H1 (cell line): ENCODE results near the gene CEL. TPM values are rescaled to one million over a fixed set of nuclear protein-coding genes. Genes with fewer than 3 reads are reported as not detected.

Experiments used
- CTCF ChIA-PET: fragments of 300-600 bp; sonication (Branson Sonifier 250); formaldehyde crosslinking; loops from one replicate; lab custom pipeline; 2021; ENCODE audit not compliant: partially characterized antibody; lab: Charles Lee
- POLR2A ChIA-PET: fragments of 300-600 bp; sonication (Branson Sonifier 250); formaldehyde crosslinking; loops from one replicate; lab custom pipeline; 2021; ENCODE audit warnings: inconsistent platforms; ENCODE audit not compliant: partially characterized antibody; lab: Charles Lee
- DNase-seq, 2 experiments: peaks; one replicate each; pipeline versions ENCODE4 v3.0.0 to v3.0.0-alpha.2; 2010 to 2022; ENCODE audit warnings: low spot score in 2 of 2, low read depth in 1 of 2, mixed read lengths in 1 of 2
- FAIRE-seq: peaks from 2 replicates; lab custom pipeline; 2011; peaks lifted over from hg19 to GRCh38; lab: Jason Lieb, UNC
- H2AFZ ChIP-seq: 2 replicates; pipeline ENCODE4 v1.8.1; 2012; ENCODE audit warnings: low read length, inconsistent platforms
- H2AK5ac ChIP-seq: 2 replicates; pipeline ENCODE4 v1.6.1; 2013; ENCODE audit warnings: low read depth, low read length
- H2BK120ac ChIP-seq: replicated peaks from 2 replicates; pipeline ENCODE3; 2013; ENCODE audit warnings: low read depth, low read length, inconsistent platforms
- H2BK12ac ChIP-seq: 2 replicates; pipeline ENCODE4 v1.6.1; 2013; ENCODE audit warnings: low read depth, low read length
- H2BK15ac ChIP-seq: 2 replicates; pipeline ENCODE4 v1.6.1; 2013; ENCODE audit warnings: low read length
- H2BK20ac ChIP-seq: 2 replicates; pipeline ENCODE4 v1.6.1; 2013; ENCODE audit warnings: low read length
- H2BK5ac ChIP-seq: 2 replicates; pipeline ENCODE4 v1.6.1; 2013; ENCODE audit warnings: low read depth, low read length
- H3K14ac ChIP-seq: 2 replicates; pipeline ENCODE4 v1.6.1; 2013; ENCODE audit warnings: inconsistent platforms; ENCODE audit not compliant: insufficient read length
- H3K18ac ChIP-seq: 2 replicates; pipeline ENCODE4 v1.6.1; 2013; ENCODE audit warnings: low read length; ENCODE audit errors: extremely low read depth
- H3K23ac ChIP-seq: 2 replicates; pipeline ENCODE4 v1.6.1; 2013; ENCODE audit warnings: inconsistent platforms; ENCODE audit not compliant: insufficient read length
- H3K23me2 ChIP-seq: 2 replicates; pipeline ENCODE4 v1.6.1; 2013; ENCODE audit warnings: low read depth, low read length
- H3K27ac ChIP-seq: 2 replicates; pipeline ENCODE4 v1.6.1; 2011; ENCODE audit warnings: low read depth, low read length, inconsistent platforms
- H3K27me3 ChIP-seq, 4 experiments: replicated peaks in 1 of 4; 1 replicate in 1 of 4; 2 replicates in 3 of 4; pipeline versions ENCODE4 v1.6.1 to v1.8.1; 2011 to 2013; ENCODE audit warnings: low read length in 3 of 4, mild to moderate bottlenecking in 3 of 4, inconsistent platforms in 2 of 4, mixed read lengths in 2 of 4, moderate library complexity in 1 of 4; ENCODE audit not compliant: control insufficient read depth in 3 of 4, insufficient read depth in 3 of 4; ENCODE audit errors: extremely low read depth in 1 of 4
- H3K36me3 ChIP-seq, 4 experiments: 2 replicates each; pipeline versions ENCODE4 v1.6.1 to v1.8.1; 2011 to 2013; ENCODE audit warnings: mild to moderate bottlenecking in 4 of 4, low read length in 3 of 4, moderate library complexity in 2 of 4, control low read depth in 1 of 4, inconsistent platforms in 1 of 4; ENCODE audit not compliant: insufficient read depth in 4 of 4, control insufficient read depth in 2 of 4
- H3K4ac ChIP-seq: replicated peaks from 2 replicates; pipeline ENCODE3; 2013; ENCODE audit warnings: low read length, low read depth, mixed read lengths, inconsistent platforms; ENCODE audit not compliant: insufficient read length
- H3K4me1 ChIP-seq, 4 experiments: replicated peaks in 1 of 4; 1 replicate in 1 of 4; 2 replicates in 3 of 4; pipeline versions ENCODE4 v1.6.1 to v1.8.1; 2011 to 2013; ENCODE audit warnings: low read length in 3 of 4, inconsistent platforms in 2 of 4, mixed read lengths in 1 of 4; ENCODE audit not compliant: insufficient read depth in 4 of 4, control insufficient read depth in 3 of 4
- H3K4me2 ChIP-seq, 2 experiments: 2 replicates each; pipeline versions ENCODE4 v1.6.1 to v1.8.1; 2011 to 2013; ENCODE audit warnings: low read depth in 2 of 2, low read length in 2 of 2, control low read depth in 1 of 2, inconsistent platforms in 1 of 2, mild to moderate bottlenecking in 1 of 2; ENCODE audit not compliant: insufficient read depth in 1 of 2
- H3K4me3 ChIP-seq, 4 experiments: fragments of 200-600, 300-600 bp in 1 of 4; sonication (generic), shearing (Covaris generic), sonication (Bioruptor Twin) in 1 of 4; 2 replicates each; pipeline versions ENCODE4 v1.5.1 to v1.8.1; 2011 to 2016; ENCODE audit warnings: low read length in 4 of 4, low read depth in 3 of 4, control low read depth in 2 of 4, inconsistent platforms in 2 of 4, mild to moderate bottlenecking in 2 of 4, mixed read lengths in 1 of 4, moderate library complexity in 1 of 4; ENCODE audit not compliant: insufficient read depth in 2 of 4; ENCODE audit errors: extremely low read depth in 1 of 4
- H3K56ac ChIP-seq: replicated peaks from 2 replicates; pipeline ENCODE3; 2013; ENCODE audit warnings: low read depth, mild to moderate bottlenecking, mixed read lengths, low read length, inconsistent platforms; ENCODE audit not compliant: insufficient read length
- H3K79me1 ChIP-seq: 2 replicates; pipeline ENCODE4 v1.6.1; 2013; ENCODE audit warnings: low read depth, low read length, control low read depth
- H3K79me2 ChIP-seq, 2 experiments: 2 replicates each; pipeline versions ENCODE4 v1.6.1 to v1.8.1; 2012 to 2013; ENCODE audit warnings: low read length in 2 of 2, mild to moderate bottlenecking in 2 of 2, inconsistent platforms in 1 of 2; ENCODE audit not compliant: insufficient read depth in 2 of 2, control insufficient read depth in 1 of 2
- H3K9ac ChIP-seq, 4 experiments: replicated peaks in 1 of 4; 1 replicate in 1 of 4; 2 replicates in 3 of 4; pipeline versions ENCODE4 v1.6.1 to v1.8.1; 2011 to 2013; ENCODE audit warnings: low read depth in 3 of 4, low read length in 3 of 4, control low read depth in 2 of 4, mild to moderate bottlenecking in 2 of 4, moderate library complexity in 2 of 4, inconsistent platforms in 1 of 4; ENCODE audit errors: extremely low read depth in 1 of 4
- H3K9me3 ChIP-seq, 2 experiments: 2 replicates each; pipeline versions ENCODE4 v1.6.1 to v1.8.1; 2012 to 2013; ENCODE audit warnings: mild to moderate bottlenecking in 2 of 2, moderate library complexity in 2 of 2, control low read depth in 1 of 2, inconsistent platforms in 1 of 2, low read depth in 1 of 2, low read length in 1 of 2, mixed read lengths in 1 of 2; ENCODE audit not compliant: insufficient read depth in 2 of 2
- H4K20me1 ChIP-seq, 2 experiments: replicated peaks in 1 of 2; 2 replicates each; pipeline versions ENCODE3 to v1.8.1; 2011 to 2013; ENCODE audit warnings: inconsistent platforms in 2 of 2, low read length in 2 of 2, mild to moderate bottlenecking in 1 of 2; ENCODE audit not compliant: insufficient read depth in 2 of 2, control insufficient read depth in 1 of 2
- H4K5ac ChIP-seq: 2 replicates; pipeline ENCODE4 v1.6.1; 2013; ENCODE audit warnings: low read length, low read depth, mixed read lengths, inconsistent platforms; ENCODE audit not compliant: insufficient read length
- H4K8ac ChIP-seq: 2 replicates; pipeline ENCODE4 v1.8.0; 2013; ENCODE audit warnings: mild to moderate bottlenecking, moderate library complexity, low read length, inconsistent platforms; ENCODE audit not compliant: insufficient read depth; ENCODE audit errors: extremely low read depth
- H4K91ac ChIP-seq: replicated peaks from 2 replicates; pipeline ENCODE3; 2013; ENCODE audit warnings: low read length, mixed read lengths, inconsistent platforms; ENCODE audit not compliant: insufficient read length
- ASH2L ChIP-seq: fragments of 200-600, 300-600 bp; sonication (generic); IDR thresholded peaks from one replicate; pipeline ENCODE4 v1.7.1; 2017; ENCODE audit warnings: low read length
- WGBS, 2 experiments: shearing (Covaris generic) in 1 of 2; methylation state at CpG; one replicate each; pipeline versions ENCODE4 v1.1.6 to v1.1.7; 2013 to 2015; ENCODE audit warnings: low lambda C conversion rate in 2 of 2, mixed read lengths in 2 of 2, inconsistent platforms in 1 of 2, low coverage in 1 of 2, missing lambda C conversion rate in 1 of 2; ENCODE audit not compliant: insufficient replicate concordance in 2 of 2, insufficient coverage in 1 of 2, insufficient read length in 1 of 2; ENCODE audit errors: extremely low coverage in 1 of 2, missing lambda C conversion rate in 1 of 2; 5-methylcytosine and 5-hydroxymethylcytosine counted together
- polyA plus RNA-seq, 7 experiments: library from polyadenylated mRNA; depleted of rRNA in 3 of 7; stranded (reverse) in 5 of 7; unstranded in 2 of 7; fragments of >200 nt in 5 of 7; fragments of 200-250 nt in 2 of 7; gene quantifications; 1 replicate in 5 of 7; 2 replicates in 1 of 7; 4 replicates in 1 of 7; pipeline versions ENCODE4 v1.2.1 to v1.2.3, GENCODE V29; 2011 to 2013; ENCODE audit warnings: missing spikeins in 2 of 7, mixed read lengths in 2 of 7
- total RNA-seq: library from RNA; stranded (reverse); fragmentation: NEBNext Ultra II Directional; extraction: Animal tissue kit (Norgen Biotek cat#: 25700); gene quantifications from 2 replicates; pipeline ENCODE4 v1.2.1, GENCODE V29; 2021

Gene CEL
- total and polyA plus RNA-seq, 2 of the 8 experiments (the other 6 are each of a cell fraction or from before 2014, with no cell fraction given): 1.8 to 3.4 TPM

- peaks cover 1 to 2% of the 10 kb centered on the region in 2 experiments for H4K20me1 ChIP-seq
- H3K56ac ChIP-seq: no peak overlapping the region
- H2AK5ac ChIP-seq: no peak overlapping the region
- peaks cover 0 to 19% (median 8%) of the 10 kb centered on the region in 4 experiments; a peak in 6 of 8 replicates for H3K36me3 ChIP-seq
- H3K79me1 ChIP-seq: no peaks in the 10 kb centered on the region
- no peak overlapping the region for H3K9ac ChIP-seq
- H4K5ac ChIP-seq: no peak overlapping the region
- no peaks in the 10 kb centered on the region for H3K4me1 ChIP-seq
- no peak overlapping the region for H3K23ac ChIP-seq
- no peak overlapping the region for H2BK20ac ChIP-seq
- no peaks in the 10 kb centered on the region for H3K23me2 ChIP-seq
- H3K27ac ChIP-seq: no peak overlapping the region
- no peak overlapping the region for H2BK12ac ChIP-seq
- no peak overlapping the region for H2BK120ac ChIP-seq
- no peak overlapping the region for H3K4me2 ChIP-seq
- no peaks in the 10 kb centered on the region for H3K79me2 ChIP-seq
- no peak overlapping the region for H2BK5ac ChIP-seq
- FAIRE-seq (no peak), DNase-seq (no peak)
- no peak overlapping the region for H4K8ac ChIP-seq
- H4K91ac ChIP-seq: no peak overlapping the region
- H3K4me3 ChIP-seq: no peak overlapping the region
- H3K18ac ChIP-seq: no peak overlapping the region
- 89% methylated on average over 3 of the region's 3 CpGs; no CpG with 5 or more reads in 1 of the 2 experiments for WGBS, 2 experiments
- no peak overlapping the region for H2AFZ ChIP-seq
- no peak overlapping the region for H3K14ac ChIP-seq
- no peaks in the 10 kb centered on the region for H3K27me3 ChIP-seq
- CTCF ChIA-PET: interaction anchor here (1.1 to 3.7 kb wide), 9 partner anchors 9 to 93 kb away, joined by 3 to 25 read pairs (median 4); no protein-coding TSS in a partner anchor
- H3K9me3 ChIP-seq: peaks cover 11 to 13% of the 10 kb centered on the region in 2 experiments; a peak in 3 of 4 replicates
- POLR2A ChIA-PET: interaction anchor here (1.2 kb wide), 1 partner anchor 24 kb away, joined by 3 read pairs; no protein-coding TSS in a partner anchor
- H3K4ac ChIP-seq: no peak overlapping the region
- H2BK15ac ChIP-seq: no peak overlapping the region
- no peak for TF ChIP-seq ASH2L
Observed at GRCh38 chr9:133094842-133095393, 33.1 kb downstream of the CEL start.
